ENCODE measurements around the gene DPM3. TPM values are rescaled to one million over a fixed set of nuclear protein-coding genes. Genes with fewer than 3 reads are reported as not detected.
A peak's percentile ranks its signal among the peaks of the same experiment; 100 is the strongest.

The DPM3 gene
- total and polyA plus RNA-seq, 2 of the 13 experiments (the other 11 are each of a cell fraction or from before 2014, with no cell fraction given), result 23.2 to 53.4 TPM

DNA sequence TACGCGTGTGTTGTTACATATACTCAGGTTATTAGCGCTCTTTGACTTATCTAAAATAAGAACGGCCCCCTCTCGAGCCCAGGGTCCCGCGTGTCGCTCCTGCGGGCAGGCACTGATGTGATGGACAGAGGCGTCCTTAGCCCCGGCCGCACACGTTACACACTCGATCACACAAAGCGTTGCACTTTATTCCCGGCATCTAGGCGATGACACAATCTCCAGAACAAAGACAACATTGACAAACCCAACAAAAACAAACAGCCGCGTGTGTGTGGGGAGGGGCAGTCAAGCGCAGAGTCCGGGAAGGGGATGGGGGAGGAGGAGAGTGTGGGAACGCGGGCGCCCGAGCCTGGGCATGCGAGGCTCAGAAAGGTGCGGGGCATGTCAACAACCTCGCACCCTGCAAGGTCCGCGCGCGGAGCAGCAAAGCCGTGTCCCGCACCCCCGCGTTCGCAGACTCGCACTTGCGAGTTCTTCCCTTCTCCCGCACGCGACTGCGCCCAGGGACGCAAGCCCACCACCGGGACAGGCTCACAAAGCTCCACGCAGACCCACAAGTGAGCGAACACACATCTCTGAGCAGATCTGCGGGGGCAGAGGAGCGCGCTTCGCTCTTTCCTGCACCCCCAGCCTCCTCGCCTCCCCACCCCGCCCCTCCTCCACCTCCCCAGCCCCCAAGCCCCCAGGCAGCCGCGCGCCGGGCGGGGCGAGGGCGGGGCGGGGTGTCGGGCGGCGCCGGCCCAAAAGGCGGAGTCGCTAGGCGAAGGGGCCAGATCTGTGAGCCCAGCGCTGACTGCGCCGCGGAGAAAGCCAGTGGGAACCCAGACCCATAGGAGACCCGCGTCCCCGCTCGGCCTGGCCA is 13.0 kb downstream of the DPM3 start, which contains the start of gene EFNA1 (continued):
- peak; percentile 88 for TF ChIP-seq HNRNPL (IDR thresholded peaks at IDR 0.05; ENCODE audit: low read depth, low read length)
- TF ChIP-seq, protein P1, sequence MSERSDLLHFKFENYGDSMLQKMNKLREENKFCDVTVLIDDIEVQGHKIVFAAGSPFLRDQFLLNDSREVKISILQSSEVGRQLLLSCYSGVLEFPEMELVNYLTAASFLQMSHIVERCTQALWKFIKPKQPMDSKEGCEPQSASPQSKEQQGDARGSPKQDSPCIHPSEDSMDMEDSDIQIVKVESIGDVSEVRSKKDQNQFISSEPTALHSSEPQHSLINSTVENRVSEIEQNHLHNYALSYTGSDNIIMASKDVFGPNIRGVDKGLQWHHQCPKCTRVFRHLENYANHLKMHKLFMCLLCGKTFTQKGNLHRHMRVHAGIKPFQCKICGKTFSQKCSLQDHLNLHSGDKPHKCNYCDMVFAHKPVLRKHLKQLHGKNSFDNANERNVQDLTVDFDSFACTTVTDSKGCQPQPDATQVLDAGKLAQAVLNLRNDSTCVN (CRISPR knock-in tag; IDR thresholded peaks at IDR 0.05; ENCODE audit: borderline replicate concordance), result peak; percentile 83
- 0 out of 2 replicates have a peak, but pooled peaks have one; percentile 11 for TF ChIP-seq SRF (IDR thresholded peaks at IDR 0.05; ENCODE audit: low read depth, low read length)
- TF ChIP-seq CENPX (CRISPR knock-in tag; IDR thresholded peaks at IDR 0.05), result no peak
- TF ChIP-seq, protein P2, sequence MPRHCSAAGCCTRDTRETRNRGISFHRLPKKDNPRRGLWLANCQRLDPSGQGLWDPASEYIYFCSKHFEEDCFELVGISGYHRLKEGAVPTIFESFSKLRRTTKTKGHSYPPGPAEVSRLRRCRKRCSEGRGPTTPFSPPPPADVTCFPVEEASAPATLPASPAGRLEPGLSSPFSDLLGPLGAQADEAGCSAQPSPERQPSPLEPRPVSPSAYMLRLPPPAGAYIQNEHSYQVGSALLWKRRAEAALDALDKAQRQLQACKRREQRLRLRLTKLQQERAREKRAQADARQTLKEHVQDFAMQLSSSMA (CRISPR knock-in tag; IDR thresholded peaks at IDR 0.05), result no peak
- no peak for TF ChIP-seq NFIB (CRISPR knock-in tag; IDR thresholded peaks at IDR 0.05; ENCODE audit: borderline replicate concordance)
- TF ChIP-seq TARDBP (CRISPR knock-in tag; IDR thresholded peaks at IDR 0.05), result peak; percentile 94
- no peak for TF ChIP-seq EEA1 (CRISPR knock-in tag; IDR thresholded peaks at IDR 0.05; ENCODE audit: borderline replicate concordance)
- peak; percentile 84; the same call in 1 of the 2 replicates for TF ChIP-seq ZBTB3 (CRISPR knock-in tag; IDR thresholded peaks at IDR 0.05; ENCODE audit: borderline replicate concordance, low read depth)
- peak; percentile 13; the same call in 1 of the 2 replicates for TF ChIP-seq TSC22D2 (CRISPR knock-in tag; IDR thresholded peaks at IDR 0.05; ENCODE audit: borderline replicate concordance)
- peak; percentile 96; the same call in 1 of the 2 replicates for TF ChIP-seq KLF11 (CRISPR knock-in tag; IDR thresholded peaks at IDR 0.05)
- 0 out of 2 replicates have a peak, but pooled peaks have one; percentile 33 for TF ChIP-seq SP140L (CRISPR knock-in tag; IDR thresholded peaks at IDR 0.05; ENCODE audit: borderline replicate concordance)
- TF ChIP-seq HOXA3 (CRISPR knock-in tag; IDR thresholded peaks at IDR 0.05), result peak; percentile 79
- no peak; the same call in 1 of the 2 replicates for TF ChIP-seq ARNT2 (CRISPR knock-in tag; IDR thresholded peaks at IDR 0.05; ENCODE audit: low read depth)
- peak; percentile 2; the same call in 1 of the 2 replicates for TF ChIP-seq ZNF253 (CRISPR knock-in tag; IDR thresholded peaks at IDR 0.05; ENCODE audit: borderline replicate concordance)
